ENCODE data around the gene SYNPR.

SYNPR gene

GRCh38 chr3:63493101-63493500, 215.0 kb downstream of the SYNPR start:
- Histone ChIP-seq H3K27ac (no peak overlapping the region), H3K4me2 (no peak overlapping the region), H3K4me3 (no peak overlapping the region), H3K36me3 (no peaks in the 10 kb centered on the region), H4K20me1 (no peaks in the 10 kb centered on the region), H3K4me1 (no peaks in the 10 kb centered on the region), H3K9me3 (replicated peaks in 1 of 11) (no peaks in the 10 kb centered on the region), H3K9ac (no peak overlapping the region), H3K27me3 (no peaks in the 10 kb centered on the region)
- no peak for TF ChIP-seq Cebpa-rat (IDR thresholded peaks at IDR 0.05)

GRCh38 chr3:63494646-63495045, 216.5 kb downstream of the SYNPR start:
- no peak for TF ChIP-seq Cebpa-rat (IDR thresholded peaks at IDR 0.05)
- Histone ChIP-seq H3K36me3 (no peaks in the 10 kb centered on the region), H3K4me1 (no peaks in the 10 kb centered on the region), H3K4me3 (no peak overlapping the region), H4K20me1 (no peaks in the 10 kb centered on the region), H3K27me3 (no peaks in the 10 kb centered on the region), H3K4me2 (no peak overlapping the region), H3K9ac (no peak overlapping the region), H3K27ac (no peak overlapping the region), H3K9me3 (replicated peaks in 1 of 11) (no peaks in the 10 kb centered on the region)

GRCh38 chr3:63497641-63498040, 219.5 kb downstream of the SYNPR start:
- H4K20me1 ChIP-seq: no peaks in the 10 kb centered on the region
- no peaks in the 10 kb centered on the region for H3K36me3 ChIP-seq
- no peaks in the 10 kb centered on the region for H3K9me3 ChIP-seq (replicated peaks in 1 of 11)
- no peak overlapping the region for H3K4me3 ChIP-seq
- no peak overlapping the region for H3K9ac ChIP-seq
- H3K27me3 ChIP-seq: no peaks in the 10 kb centered on the region
- H3K4me2 ChIP-seq: no peak overlapping the region
- H3K27ac ChIP-seq: no peak overlapping the region
- no peaks in the 10 kb centered on the region for H3K4me1 ChIP-seq
- TF ChIP-seq Cebpa-rat (IDR thresholded peaks at IDR 0.05): no peak

GRCh38 chr3:63500196-63500595, 222.1 kb downstream of the SYNPR start:
- no peak for TF ChIP-seq Cebpa-rat (IDR thresholded peaks at IDR 0.05)
- no peak overlapping the region for H3K9ac ChIP-seq
- H3K4me1 ChIP-seq: no peaks in the 10 kb centered on the region
- no peaks in the 10 kb centered on the region for H3K36me3 ChIP-seq
- H3K9me3 ChIP-seq (replicated peaks in 1 of 11): no peaks in the 10 kb centered on the region
- H3K4me2 ChIP-seq: no peak overlapping the region
- no peak overlapping the region for H3K4me3 ChIP-seq
- no peaks in the 10 kb centered on the region for H3K27me3 ChIP-seq
- H4K20me1 ChIP-seq: no peaks in the 10 kb centered on the region
- no peak overlapping the region for H3K27ac ChIP-seq

- TF ChIP-seq Cebpa-rat (IDR thresholded peaks at IDR 0.05): no peak
- Histone ChIP-seq H3K36me3 (no peaks in the 10 kb centered on the region), H3K9me3 (replicated peaks in 1 of 11) (no peaks in the 10 kb centered on the region), H3K4me3 (no peak overlapping the region), H3K9ac (no peak overlapping the region), H3K27me3 (no peaks in the 10 kb centered on the region), H3K4me2 (no peak overlapping the region), H4K20me1 (no peaks in the 10 kb centered on the region), H3K27ac (no peak overlapping the region), H3K4me1 (no peaks in the 10 kb centered on the region)
These were observed 230.2 kb downstream of the SYNPR start for GRCh38 chr3:63508305-63508704.

GRCh38 chr3:63508771-63509170, 230.7 kb downstream of the SYNPR start:
- Histone ChIP-seq H3K9ac (no peak overlapping the region), H3K9me3 (replicated peaks in 1 of 11) (no peaks in the 10 kb centered on the region), H3K27me3 (no peaks in the 10 kb centered on the region), H3K27ac (no peak overlapping the region), H3K36me3 (no peaks in the 10 kb centered on the region), H3K4me1 (no peaks in the 10 kb centered on the region), H4K20me1 (no peaks in the 10 kb centered on the region), H3K4me2 (no peak overlapping the region), H3K4me3 (no peak overlapping the region)
- TF ChIP-seq Cebpa-rat (IDR thresholded peaks at IDR 0.05): no peak

- Histone ChIP-seq H3K4me2 (no peak overlapping the region), H3K9ac (no peak overlapping the region), H3K27ac (no peak overlapping the region), H3K9me3 (replicated peaks in 1 of 11) (no peaks in the 10 kb centered on the region), H4K20me1 (no peaks in the 10 kb centered on the region), H3K4me1 (no peaks in the 10 kb centered on the region), H3K27me3 (no peaks in the 10 kb centered on the region), H3K4me3 (no peak overlapping the region), H3K36me3 (no peaks in the 10 kb centered on the region)
- TF ChIP-seq Cebpa-rat (IDR thresholded peaks at IDR 0.05): no peak
These were observed 235.7 kb downstream of the SYNPR start for GRCh38 chr3:63513791-63514190.

GRCh38 chr3:63514678-63515077, 236.6 kb downstream of the SYNPR start:
- H3K9ac ChIP-seq: no peak overlapping the region

GRCh38 chr3:63519426-63519825, 241.3 kb downstream of the SYNPR start:
- Histone ChIP-seq H3K4me2 (no peak overlapping the region), H3K27ac (no peak overlapping the region), H4K20me1 (no peaks in the 10 kb centered on the region), H3K9ac (no peak overlapping the region), H3K36me3 (no peaks in the 10 kb centered on the region), H3K4me1 (no peaks in the 10 kb centered on the region), H3K4me3 (no peak overlapping the region), H3K9me3 (replicated peaks in 1 of 11) (no peaks in the 10 kb centered on the region), H3K27me3 (no peaks in the 10 kb centered on the region)
- TF ChIP-seq Cebpa-rat (IDR thresholded peaks at IDR 0.05): no peak

More at GRCh38 chr3:63514678-63515077, 236.6 kb downstream of the SYNPR start:
- Histone ChIP-seq H4K20me1 (no peaks in the 10 kb centered on the region), H3K27me3 (no peaks in the 10 kb centered on the region), H3K36me3 (no peaks in the 10 kb centered on the region), H3K27ac (no peak overlapping the region), H3K9me3 (replicated peaks in 1 of 11) (no peaks in the 10 kb centered on the region), H3K4me1 (no peaks in the 10 kb centered on the region), H3K4me2 (no peak overlapping the region), H3K4me3 (no peak overlapping the region)
- TF ChIP-seq Cebpa-rat (IDR thresholded peaks at IDR 0.05): no peak

- Histone ChIP-seq H3K4me3 (no peak overlapping the region), H3K36me3 (no peaks in the 10 kb centered on the region), H3K9ac (no peak overlapping the region), H3K27me3 (no peaks in the 10 kb centered on the region), H4K20me1 (no peaks in the 10 kb centered on the region), H3K9me3 (replicated peaks in 1 of 11) (no peaks in the 10 kb centered on the region), H3K4me2 (no peak overlapping the region), H3K27ac (no peak overlapping the region), H3K4me1 (no peaks in the 10 kb centered on the region)
- TF ChIP-seq Cebpa-rat (IDR thresholded peaks at IDR 0.05): no peak
These were observed 243.5 kb downstream of the SYNPR start for GRCh38 chr3:63521657-63522056.

GRCh38 chr3:63523100-63523499, 245.0 kb downstream of the SYNPR start:
- no peak overlapping the region for H3K4me3 ChIP-seq
- no peaks in the 10 kb centered on the region for H3K4me1 ChIP-seq
- H3K9ac ChIP-seq: no peak overlapping the region
- H3K27ac ChIP-seq: no peak overlapping the region
- no peaks in the 10 kb centered on the region for H4K20me1 ChIP-seq
- no peaks in the 10 kb centered on the region for H3K36me3 ChIP-seq
- no peaks in the 10 kb centered on the region for H3K27me3 ChIP-seq
- TF ChIP-seq Cebpa-rat (IDR thresholded peaks at IDR 0.05): no peak
- H3K9me3 ChIP-seq (replicated peaks in 1 of 11): no peaks in the 10 kb centered on the region
- no peak overlapping the region for H3K4me2 ChIP-seq
